Measurements from ENCODE around the gene SEMA3F. TPM values are rescaled to one million over a fixed set of nuclear protein-coding genes. Genes with fewer than 3 reads are reported as not detected.

Gene SEMA3F
- total and polyA plus RNA-seq, 8 donors = 26.0 to 56.2 (median 46.7) TPM

GRCh38 chr3:50238549-50239026, 83.5 kb downstream of the SEMA3F start:
- peak in 2 of 4 donors; percentile 88 to 94 for DNase-seq

More at GRCh38 chr3:50238549-50239026, 83.5 kb downstream of the SEMA3F start:
- H3K4me1 ChIP-seq = peaks cover 36 to 74% of the 10 kb centered on the region in 2 donors
- no peaks in the 10 kb centered on the region for H3K9me3 ChIP-seq
- TF ChIP-seq, protein P1, sequence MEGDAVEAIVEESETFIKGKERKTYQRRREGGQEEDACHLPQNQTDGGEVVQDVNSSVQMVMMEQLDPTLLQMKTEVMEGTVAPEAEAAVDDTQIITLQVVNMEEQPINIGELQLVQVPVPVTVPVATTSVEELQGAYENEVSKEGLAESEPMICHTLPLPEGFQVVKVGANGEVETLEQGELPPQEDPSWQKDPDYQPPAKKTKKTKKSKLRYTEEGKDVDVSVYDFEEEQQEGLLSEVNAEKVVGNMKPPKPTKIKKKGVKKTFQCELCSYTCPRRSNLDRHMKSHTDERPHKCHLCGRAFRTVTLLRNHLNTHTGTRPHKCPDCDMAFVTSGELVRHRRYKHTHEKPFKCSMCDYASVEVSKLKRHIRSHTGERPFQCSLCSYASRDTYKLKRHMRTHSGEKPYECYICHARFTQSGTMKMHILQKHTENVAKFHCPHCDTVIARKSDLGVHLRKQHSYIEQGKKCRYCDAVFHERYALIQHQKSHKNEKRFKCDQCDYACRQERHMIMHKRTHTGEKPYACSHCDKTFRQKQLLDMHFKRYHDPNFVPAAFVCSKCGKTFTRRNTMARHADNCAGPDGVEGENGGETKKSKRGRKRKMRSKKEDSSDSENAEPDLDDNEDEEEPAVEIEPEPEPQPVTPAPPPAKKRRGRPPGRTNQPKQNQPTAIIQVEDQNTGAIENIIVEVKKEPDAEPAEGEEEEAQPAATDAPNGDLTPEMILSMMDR (IDR thresholded peaks at IDR 0.05) = no peak
- peak overlapping the region; percentile 89 to 94 for H3K4me3 ChIP-seq
- H3K27ac ChIP-seq = peak overlapping the region; percentile 92 to 98
- peak; percentile 39 for ATAC-seq
- H3K27me3 ChIP-seq = no peaks in the 10 kb centered on the region
- H3K36me3 ChIP-seq = peaks cover 0 to 34% of the 10 kb centered on the region in 2 donors
- intact Hi-C loops (cut with DNase I) = no loop called here

Small RNAs within 50 kb of the gene (microRNA-seq; reads per million reads assigned to microRNA genes)
- 0 reads per million in 2 donors for gene MIR566
- 0 to 0.14 reads per million in 2 donors for gene MIR5787

Other genes starting within 250 kb of the SEMA3F start
- 10 to 100 TPM; 13.9 to 15.6 TPM for gene MON1A, start 225.5 kb upstream of the SEMA3F start, total RNA-seq
- gene MON1A, start 225.5 kb upstream of the SEMA3F start, polyA plus RNA-seq (ENCODE audit: insufficient read length in 6 of 6) = 10 to 100 TPM in 5 of 6 donors, 1 to 10 TPM in 1; 8.5 to 15.0 (median 11.8) TPM
- 10 to 100 TPM; 59.6 to 86.3 TPM for gene RBM6, start 215.2 kb upstream of the SEMA3F start, total RNA-seq
- gene RBM6, start 215.2 kb upstream of the SEMA3F start, polyA plus RNA-seq (ENCODE audit: insufficient read length in 6 of 6) = 100 to 1,000 TPM; 142 to 232 (median 186) TPM
- 100 to 1,000 TPM; 117 to 129 TPM for gene RBM5, start 66.4 kb upstream of the SEMA3F start, total RNA-seq
- 100 to 1,000 TPM; 367 to 525 (median 425) TPM for gene RBM5, start 66.4 kb upstream of the SEMA3F start, polyA plus RNA-seq (ENCODE audit: insufficient read length in 6 of 6)
- gene GNAT1, start 36.3 kb downstream of the SEMA3F start, total RNA-seq = not detected
- gene GNAT1, start 36.3 kb downstream of the SEMA3F start, polyA plus RNA-seq (ENCODE audit: insufficient read length in 6 of 6) = not detected
- under 1 TPM in 1 of 2 donors, not detected in 1; 0.23 TPM for gene SLC38A3, start 49.9 kb downstream of the SEMA3F start, total RNA-seq
- gene SLC38A3, start 49.9 kb downstream of the SEMA3F start, polyA plus RNA-seq (ENCODE audit: insufficient read length in 6 of 6) = 10 to 100 TPM in 1 of 6 donors, 1 to 10 TPM in 5; 5.6 to 10.9 (median 8.0) TPM
- 100 to 1,000 TPM; 266 to 381 TPM for gene GNAI2, start 80.9 kb downstream of the SEMA3F start, total RNA-seq
- gene GNAI2, start 80.9 kb downstream of the SEMA3F start, polyA plus RNA-seq (ENCODE audit: insufficient read length in 6 of 6) = 100 to 1,000 TPM; 259 to 306 (median 269) TPM
- gene SEMA3B, start 113.8 kb downstream of the SEMA3F start, total RNA-seq = 10 to 100 TPM; 56.8 to 92.7 TPM
- 10 to 100 TPM; 20.6 to 30.2 (median 25.6) TPM for gene SEMA3B, start 113.8 kb downstream of the SEMA3F start, polyA plus RNA-seq (ENCODE audit: insufficient read length in 6 of 6)
- gene LSMEM2, start 123.8 kb downstream of the SEMA3F start, total RNA-seq = under 1 TPM in 1 of 2 donors, not detected in 1; 0.24 TPM
- gene LSMEM2, start 123.8 kb downstream of the SEMA3F start, polyA plus RNA-seq (ENCODE audit: insufficient read length in 6 of 6) = under 1 TPM; 0.15 to 0.61 (median 0.42) TPM
- gene IFRD2, start 137.1 kb downstream of the SEMA3F start, total RNA-seq = 100 to 1,000 TPM in 1 of 2 donors, 10 to 100 TPM in 1; 55.0 to 104 TPM
- gene IFRD2, start 137.1 kb downstream of the SEMA3F start, polyA plus RNA-seq (ENCODE audit: insufficient read length in 6 of 6) = 10 to 100 TPM; 29.6 to 48.5 (median 37.5) TPM
- gene HYAL3, start 144.1 kb downstream of the SEMA3F start, total RNA-seq = 1 to 10 TPM; 4.5 to 4.6 TPM
- gene HYAL3, start 144.1 kb downstream of the SEMA3F start, polyA plus RNA-seq (ENCODE audit: insufficient read length in 6 of 6) = 1 to 10 TPM; 2.3 to 5.2 (median 3.8) TPM
- 10 to 100 TPM in 1 of 2 donors, 1 to 10 TPM in 1; 9.5 to 10.9 TPM for gene NAA80, start 144.1 kb downstream of the SEMA3F start, total RNA-seq
- gene NAA80, start 144.1 kb downstream of the SEMA3F start, polyA plus RNA-seq (ENCODE audit: insufficient read length in 6 of 6) = 10 to 100 TPM in 1 of 6 donors, 1 to 10 TPM in 5; 5.6 to 12.7 (median 8.4) TPM
- gene HYAL1, start 148.2 kb downstream of the SEMA3F start, total RNA-seq = 10 to 100 TPM; 37.5 to 41.3 TPM
- 1 to 10 TPM; 2.1 to 3.4 (median 2.6) TPM for gene HYAL1, start 148.2 kb downstream of the SEMA3F start, polyA plus RNA-seq (ENCODE audit: insufficient read length in 6 of 6)
- gene HYAL2, start 167.4 kb downstream of the SEMA3F start, total RNA-seq = 100 to 1,000 TPM; 119 to 171 TPM
- gene HYAL2, start 167.4 kb downstream of the SEMA3F start, polyA plus RNA-seq (ENCODE audit: insufficient read length in 6 of 6) = 100 to 1,000 TPM in 1 of 6 donors, 10 to 100 TPM in 5; 67.2 to 113 (median 80.9) TPM
- 10 to 100 TPM; 27.8 to 29.6 TPM for gene TUSC2, start 172.9 kb downstream of the SEMA3F start, total RNA-seq
- gene TUSC2, start 172.9 kb downstream of the SEMA3F start, polyA plus RNA-seq (ENCODE audit: insufficient read length in 6 of 6) = 10 to 100 TPM; 15.2 to 21.1 (median 18.1) TPM
- 10 to 100 TPM; 29.8 to 40.7 TPM for gene RASSF1, start 185.5 kb downstream of the SEMA3F start, total RNA-seq
- gene RASSF1, start 185.5 kb downstream of the SEMA3F start, polyA plus RNA-seq (ENCODE audit: insufficient read length in 6 of 6) = 10 to 100 TPM; 24.9 to 33.7 (median 27.6) TPM
- 10 to 100 TPM in 1 of 2 donors, 1 to 10 TPM in 1; 1.6 to 16.3 TPM for gene ZMYND10, start 190.4 kb downstream of the SEMA3F start, total RNA-seq
- 10 to 100 TPM in 4 of 6 donors, 1 to 10 TPM in 2; 6.2 to 25.5 (median 18.8) TPM for gene ZMYND10, start 190.4 kb downstream of the SEMA3F start, polyA plus RNA-seq (ENCODE audit: insufficient read length in 6 of 6)
- gene NPRL2, start 195.5 kb downstream of the SEMA3F start, total RNA-seq = 10 to 100 TPM; 16.1 to 18.7 TPM
- 10 to 100 TPM; 25.2 to 33.3 (median 28.4) TPM for gene NPRL2, start 195.5 kb downstream of the SEMA3F start, polyA plus RNA-seq (ENCODE audit: insufficient read length in 6 of 6)
- 10 to 100 TPM; 21.3 to 28.3 TPM for gene CYB561D2, start 195.5 kb downstream of the SEMA3F start, total RNA-seq
- 10 to 100 TPM in 3 of 6 donors, 1 to 10 TPM in 3; 8.5 to 12.1 (median 10.1) TPM for gene CYB561D2, start 195.5 kb downstream of the SEMA3F start, polyA plus RNA-seq (ENCODE audit: insufficient read length in 6 of 6)
- gene TMEM115, start 204.2 kb downstream of the SEMA3F start, total RNA-seq = 10 to 100 TPM; 37.0 to 39.1 TPM
- gene TMEM115, start 204.2 kb downstream of the SEMA3F start, polyA plus RNA-seq (ENCODE audit: insufficient read length in 6 of 6) = 10 to 100 TPM; 23.3 to 31.4 (median 26.9) TPM

All from left lung (tissue), 10 donors.